Epithelial cell of esophagus (primary cell): ENCODE data around the gene MUC5AC.

Experiments
- DNase-seq: peaks from one replicate; pipeline ENCODE4 v3.0.0; 2010; ENCODE audit warnings: low read depth
- H3K4me3 ChIP-seq: 2 replicates; pipeline ENCODE4 v1.5.1; 2011; ENCODE audit warnings: mild to moderate bottlenecking, low read length, control low read depth
- CTCF ChIP-seq: IDR thresholded peaks from 2 replicates; pipeline ENCODE4 v1.5.1; 2011; ENCODE audit warnings: low read depth, mild to moderate bottlenecking, low read length, control low read depth, inconsistent platforms; ENCODE audit not compliant: insufficient read depth; ENCODE audit errors: missing control alignments

MUC5AC gene

GRCh38 chr11:1217151-1217550 lies 59.4 kb downstream of the MUC5AC start:
- DNase-seq, result no peak
- no peak for TF ChIP-seq CTCF
- H3K4me3 ChIP-seq, result no peak overlapping the region

- TF ChIP-seq CTCF, result no peak
- no peak for DNase-seq
- H3K4me3 ChIP-seq, result no peak overlapping the region
These were observed 60.6 kb downstream of the MUC5AC start for GRCh38 chr11:1218256-1218787.

- no peak for DNase-seq
- no peak for TF ChIP-seq CTCF
- H3K4me3 ChIP-seq, result no peak overlapping the region
These were observed 61.2 kb downstream of the MUC5AC start for GRCh38 chr11:1218788-1219445.

GRCh38 chr11:1219446-1219833 lies 61.7 kb downstream of the MUC5AC start:
- no peak overlapping the region for H3K4me3 ChIP-seq
- no peak for TF ChIP-seq CTCF
- DNase-seq, result no peak

GRCh38 chr11:1219834-1220815 lies 62.4 kb downstream of the MUC5AC start:
- no peak for DNase-seq
- TF ChIP-seq CTCF, result no peak

GRCh38 chr11:1220941-1221721 lies 63.4 kb downstream of the MUC5AC start:
- no peak for DNase-seq
- no peak for TF ChIP-seq CTCF
- H3K4me3 ChIP-seq, result no peak overlapping the region

More at GRCh38 chr11:1219834-1220815, 62.4 kb downstream of the MUC5AC start:
- no peak overlapping the region for H3K4me3 ChIP-seq
